Endodermal cell (in vitro differentiated cells): ENCODE data around the gene ISG20L2. TPM values are rescaled to one million over a fixed set of nuclear protein-coding genes. Genes with fewer than 3 reads are reported as not detected.
A peak's percentile ranks its signal among the peaks of the same experiment; 100 is the strongest.

Source experiments
- DNase-seq: peaks from one replicate; pipeline ENCODE4 v3.0.0-alpha.2; 2017
- H3K27ac ChIP-seq: 2 replicates; pipeline ENCODE4 v1.5.1; 2013; ENCODE audit warnings: mild to moderate bottlenecking, low read depth, low read length, moderate library complexity
- H3K27me3 ChIP-seq: 2 replicates; pipeline ENCODE4 v1.6.1; 2013; ENCODE audit warnings: mild to moderate bottlenecking, low read length, moderate library complexity; ENCODE audit not compliant: insufficient read depth, control insufficient read depth, poor library complexity, severe bottlenecking
- H3K36me3 ChIP-seq: 2 replicates; pipeline ENCODE4 v1.7.0; 2013; ENCODE audit warnings: mild to moderate bottlenecking, low read length, moderate library complexity; ENCODE audit not compliant: control insufficient read depth, insufficient read depth
- H3K4me1 ChIP-seq: one replicate; pipeline ENCODE4 v1.7.0; 2013; ENCODE audit warnings: low read length; ENCODE audit not compliant: control insufficient read depth, insufficient read depth
- H3K4me3 ChIP-seq: 2 replicates; pipeline ENCODE4 v1.5.1; 2013; ENCODE audit warnings: mild to moderate bottlenecking, low read length, moderate library complexity
- H3K9ac ChIP-seq: 2 replicates; pipeline ENCODE4 v1.6.1; 2013; ENCODE audit warnings: mild to moderate bottlenecking, low read length, moderate library complexity; ENCODE audit not compliant: poor library complexity, severe bottlenecking; ENCODE audit errors: extremely low read depth
- H3K9me3 ChIP-seq: 2 replicates; pipeline ENCODE4 v1.6.1; 2013; ENCODE audit warnings: mild to moderate bottlenecking, low read length, moderate library complexity; ENCODE audit not compliant: control insufficient read depth
- H3K27ac Mint-ChIP-seq: 2 replicates; pipeline ENCODE4 v1.8.0; 2020; ENCODE audit warnings: mixed read lengths
- H3K27me3 Mint-ChIP-seq: 2 replicates; pipeline ENCODE4 v1.8.0; 2021; ENCODE audit warnings: mild to moderate bottlenecking, mixed read lengths; ENCODE audit not compliant: insufficient read depth
- H3K36me3 Mint-ChIP-seq: 2 replicates; pipeline ENCODE4 v1.8.0; 2020; ENCODE audit warnings: low read depth, mixed read lengths
- H3K4me1 Mint-ChIP-seq: 2 replicates; pipeline ENCODE4 v1.8.0; 2020; ENCODE audit warnings: mixed read lengths
- H3K4me3 Mint-ChIP-seq: 2 replicates; pipeline ENCODE4 v1.8.0; 2020; ENCODE audit warnings: mild to moderate bottlenecking, moderate library complexity, mixed read lengths
- H3K9me3 Mint-ChIP-seq: 2 replicates; pipeline ENCODE4 v1.8.0; 2020; ENCODE audit warnings: mild to moderate bottlenecking, mixed read lengths
- WGBS, 2 experiments: methylation state at CpG; one replicate each; pipeline versions ENCODE4 v1.1.5 to v1.1.7; 2013; ENCODE audit warnings: missing lambda C conversion rate in 2 of 2, mixed read lengths in 1 of 2; ENCODE audit not compliant: insufficient coverage in 1 of 2, insufficient read length in 1 of 2; 5-methylcytosine and 5-hydroxymethylcytosine counted together
- total RNA-seq, 2 donors: library from RNA; stranded (reverse); fragmentation: NEBNext Ultra II Directional in 1 of 2; extraction: Animal tissue kit (Norgen Biotek cat#: 25700) in 1 of 2; gene quantifications; 2 replicates in 1 of 2; 3 replicates in 1 of 2; pipeline ENCODE4 v1.2.1, GENCODE V29; 2021
- TF ChIP-seq, protein P1 (sequence below): fragments of 200-600 bp; sonication (generic); conservative IDR thresholded peaks from 2 replicates; pipeline ENCODE4 v1.5.0; 2021; ENCODE audit warnings: antibody characterized with exemption, mild to moderate bottlenecking

ISG20L2 gene
- total RNA-seq, 2 donors from 2014 or later = 37.2 to 39.9 TPM

DNA sequence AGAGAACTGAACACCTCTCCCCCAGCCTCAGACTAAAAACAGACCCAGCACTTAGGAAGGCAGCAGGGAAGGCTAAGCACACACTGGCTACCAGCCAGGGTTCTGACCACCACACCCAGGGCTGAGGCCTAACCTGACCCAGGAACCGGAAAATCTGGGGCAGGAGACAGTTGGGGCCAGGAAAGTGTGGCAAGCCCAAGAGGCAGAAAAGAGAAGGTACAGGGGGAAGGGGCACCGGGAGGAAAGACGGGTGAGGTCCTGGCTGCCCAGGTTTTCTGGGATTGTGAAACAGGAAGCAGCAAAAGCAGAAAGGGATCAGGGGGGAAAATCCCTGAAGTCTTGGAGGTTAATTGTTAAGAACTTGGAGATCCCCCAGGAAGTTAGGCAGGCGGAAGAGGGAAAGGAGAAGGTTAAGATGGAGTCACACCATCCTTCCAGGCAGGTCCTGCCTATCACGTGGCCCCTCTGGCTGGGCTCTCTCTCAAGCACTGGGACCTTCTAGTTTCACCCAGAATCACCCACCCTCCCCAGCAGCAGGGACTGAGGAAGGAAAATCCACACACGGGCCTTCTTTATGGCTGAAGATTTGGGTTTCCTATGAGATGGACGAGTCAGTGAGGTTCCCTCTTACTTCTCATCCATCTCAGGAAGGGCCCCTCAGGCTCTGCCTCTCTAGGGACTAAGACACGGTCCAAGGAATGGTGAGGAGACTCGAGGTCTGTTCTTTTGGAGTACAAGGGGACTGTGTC is 20.3 kb upstream of the ISG20L2 start:
- H3K4me1 Mint-ChIP-seq = peaks cover 58% of the 10 kb centered on the region
- peak; percentile 58 for DNase-seq
- H3K27me3 ChIP-seq = no peaks in the 10 kb centered on the region
- H3K9ac ChIP-seq = peak overlapping the region; percentile 88
- peaks cover 19% of the 10 kb centered on the region for H3K36me3 Mint-ChIP-seq
- H3K4me3 Mint-ChIP-seq = peak overlapping the region; percentile 88
- peak overlapping the region; percentile 98 for H3K27ac Mint-ChIP-seq
- WGBS, 2 experiments = 68 to 86% methylated on average over 6 to 9 of the region's 9 CpGs
- TF ChIP-seq, protein P1, sequence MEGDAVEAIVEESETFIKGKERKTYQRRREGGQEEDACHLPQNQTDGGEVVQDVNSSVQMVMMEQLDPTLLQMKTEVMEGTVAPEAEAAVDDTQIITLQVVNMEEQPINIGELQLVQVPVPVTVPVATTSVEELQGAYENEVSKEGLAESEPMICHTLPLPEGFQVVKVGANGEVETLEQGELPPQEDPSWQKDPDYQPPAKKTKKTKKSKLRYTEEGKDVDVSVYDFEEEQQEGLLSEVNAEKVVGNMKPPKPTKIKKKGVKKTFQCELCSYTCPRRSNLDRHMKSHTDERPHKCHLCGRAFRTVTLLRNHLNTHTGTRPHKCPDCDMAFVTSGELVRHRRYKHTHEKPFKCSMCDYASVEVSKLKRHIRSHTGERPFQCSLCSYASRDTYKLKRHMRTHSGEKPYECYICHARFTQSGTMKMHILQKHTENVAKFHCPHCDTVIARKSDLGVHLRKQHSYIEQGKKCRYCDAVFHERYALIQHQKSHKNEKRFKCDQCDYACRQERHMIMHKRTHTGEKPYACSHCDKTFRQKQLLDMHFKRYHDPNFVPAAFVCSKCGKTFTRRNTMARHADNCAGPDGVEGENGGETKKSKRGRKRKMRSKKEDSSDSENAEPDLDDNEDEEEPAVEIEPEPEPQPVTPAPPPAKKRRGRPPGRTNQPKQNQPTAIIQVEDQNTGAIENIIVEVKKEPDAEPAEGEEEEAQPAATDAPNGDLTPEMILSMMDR = no peak
- peak overlapping the region; percentile 96 for H3K4me3 ChIP-seq
- no peaks in the 10 kb centered on the region for H3K27me3 Mint-ChIP-seq
- peak overlapping the region; percentile 100 for H3K27ac ChIP-seq
- no peaks in the 10 kb centered on the region for H3K9me3 ChIP-seq
- H3K9me3 Mint-ChIP-seq = no peaks in the 10 kb centered on the region
- H3K36me3 ChIP-seq = peaks cover 37% of the 10 kb centered on the region
- H3K4me1 ChIP-seq = peaks cover 41% of the 10 kb centered on the region

DNA sequence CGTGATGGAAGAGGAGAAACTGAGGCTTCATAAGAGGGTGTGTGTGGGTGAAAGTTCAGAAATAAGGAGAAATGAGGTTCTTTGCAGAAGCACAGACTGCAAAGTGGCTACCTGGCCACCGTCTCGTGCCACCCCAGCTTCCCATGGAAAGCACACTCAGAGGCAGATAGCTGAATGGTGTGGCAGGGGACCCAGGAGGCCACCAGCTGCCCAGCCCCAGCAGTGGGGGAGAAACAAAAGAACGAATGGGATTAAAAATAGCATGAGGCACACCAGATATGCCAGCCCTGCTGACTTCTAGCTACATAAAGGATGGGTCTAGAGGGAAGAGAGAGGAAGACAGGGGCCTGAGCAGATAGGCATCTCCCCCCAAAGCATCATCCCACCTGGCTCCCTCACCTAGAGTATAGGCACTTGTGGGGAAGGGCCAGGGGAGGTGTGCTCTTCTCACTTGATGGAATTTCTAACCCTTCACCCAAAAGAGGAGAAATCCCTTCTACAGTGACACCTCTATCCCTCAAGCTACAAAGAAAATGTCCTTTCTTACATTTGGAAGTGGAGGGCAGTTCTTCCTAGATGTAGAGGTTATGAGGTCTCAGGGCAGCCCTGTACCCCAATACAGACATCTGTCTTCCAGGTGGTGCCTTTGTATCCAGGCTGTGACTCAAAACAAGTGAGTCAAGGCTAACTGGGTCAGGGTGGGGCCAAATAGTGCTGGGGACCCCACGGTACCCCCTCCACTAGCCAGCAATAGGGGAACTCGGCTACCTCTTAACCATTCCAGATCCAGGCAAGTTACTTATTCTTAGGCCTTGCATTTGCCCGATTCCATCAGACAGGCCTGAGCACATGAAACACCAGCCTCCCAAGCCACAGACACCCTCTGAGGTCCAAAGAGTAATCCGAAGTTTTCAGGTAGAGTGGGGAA is 19.4 kb upstream of the ISG20L2 start:
- TF ChIP-seq, protein P1 = no peak
- Mint-ChIP-seq H3K36me3 (peaks cover 25% of the 10 kb centered on the region), H3K4me3 (peak overlapping the region; percentile 88), H3K9me3 (no peaks in the 10 kb centered on the region), H3K27me3 (no peaks in the 10 kb centered on the region), H3K27ac (peak overlapping the region; percentile 98), H3K4me1 (peaks cover 58% of the 10 kb centered on the region)
- peaks cover 38% of the 10 kb centered on the region for H3K4me1 ChIP-seq
- H3K27me3 ChIP-seq = no peaks in the 10 kb centered on the region
- 39% methylated on average over 7 to 8 of the region's 8 CpGs for WGBS, 2 experiments
- peak; percentile 65 for DNase-seq
- H3K27ac ChIP-seq = peak overlapping the region; percentile 100
- H3K36me3 ChIP-seq = peaks cover 46% of the 10 kb centered on the region
- H3K9ac ChIP-seq = peak overlapping the region; percentile 88
- H3K4me3 ChIP-seq = peak overlapping the region; percentile 96
- H3K9me3 ChIP-seq = no peaks in the 10 kb centered on the region

DNA sequence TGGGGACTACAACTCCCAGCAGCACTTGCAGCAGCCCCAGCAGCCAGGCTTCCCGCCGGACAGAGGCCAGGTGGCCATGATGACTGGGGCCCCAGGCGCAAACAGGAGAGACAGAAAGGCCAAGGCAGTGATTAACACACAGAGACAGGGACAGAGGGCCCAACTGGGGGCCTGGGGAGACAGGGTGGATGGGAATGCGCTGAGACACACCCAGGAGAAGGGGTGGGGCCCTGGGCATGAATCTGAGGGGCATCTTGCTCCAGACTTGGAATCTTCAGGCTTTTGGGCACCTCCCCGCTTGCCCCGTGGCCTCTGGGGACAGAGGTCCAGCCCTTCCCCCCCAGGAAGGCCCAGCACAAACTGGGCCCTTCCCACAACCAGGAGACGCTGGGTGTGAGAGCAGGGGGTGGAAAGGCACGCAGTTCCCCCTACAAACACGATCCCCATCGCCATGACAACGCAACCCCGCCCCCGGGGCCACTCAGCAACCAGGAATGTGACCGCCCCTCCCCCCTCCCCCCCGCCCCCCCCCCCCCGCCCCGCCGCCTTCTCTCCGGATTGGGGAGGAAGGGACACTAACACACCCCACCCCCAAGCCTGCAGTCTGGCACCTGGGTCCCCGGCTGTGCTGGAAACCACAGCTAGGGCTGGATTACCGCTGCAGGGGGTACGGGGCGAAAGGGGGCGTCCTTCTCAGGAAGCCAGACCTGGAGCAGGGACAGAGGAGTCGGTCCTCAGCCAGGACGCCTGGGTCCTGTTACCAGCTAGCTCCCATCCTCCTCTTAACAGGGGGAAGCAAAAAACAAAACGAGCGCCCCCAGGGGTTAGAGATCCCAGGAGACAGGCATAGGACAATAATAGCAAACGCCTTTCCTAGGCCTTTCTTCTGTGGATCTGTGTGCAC is 18.4 kb upstream of the ISG20L2 start:
- Mint-ChIP-seq H3K27ac (peak overlapping the region; percentile 99), H3K4me1 (peaks cover 58% of the 10 kb centered on the region), H3K27me3 (no peaks in the 10 kb centered on the region), H3K4me3 (peak overlapping the region; percentile 88), H3K36me3 (peaks cover 34% of the 10 kb centered on the region), H3K9me3 (no peaks in the 10 kb centered on the region)
- Histone ChIP-seq H3K27me3 (no peaks in the 10 kb centered on the region), H3K4me1 (peaks cover 35% of the 10 kb centered on the region), H3K27ac (peak overlapping the region; percentile 100), H3K9ac (peak overlapping the region; percentile 98), H3K9me3 (no peaks in the 10 kb centered on the region), H3K36me3 (peaks cover 56% of the 10 kb centered on the region), H3K4me3 (peak overlapping the region; percentile 96)
- WGBS, 2 experiments = 0% methylated on average over 3 to 16 of the region's 29 CpGs
- TF ChIP-seq, protein P1 = peak; percentile 62
- DNase-seq = peak; percentile 99
